HG02588 (cell line): ENCODE measurements around the gene PLCD4.

ENCODE experiments used
- ATAC-seq: cut with Tn5 transposase; IDR thresholded peaks from one replicate; pipeline ENCODE4 v1.9.1; 2021; ENCODE audit warnings: mild to moderate bottlenecking, moderate library complexity; ENCODE audit not compliant: unreplicated experiment

The PLCD4 gene

GRCh38 chr2:218618102-218618860, 10.6 kb downstream of the PLCD4 start:
- ATAC-seq, result no peak

- ATAC-seq, result no peak
These were observed 13.3 kb downstream of the PLCD4 start for GRCh38 chr2:218621007-218621406.

- no peak for ATAC-seq
These were observed 15.1 kb downstream of the PLCD4 start for GRCh38 chr2:218622606-218623365.

GRCh38 chr2:218623366-218623705, 15.6 kb downstream of the PLCD4 start:
- no peak for ATAC-seq

- ATAC-seq, result no peak
These were observed 18.7 kb downstream of the PLCD4 start for GRCh38 chr2:218626369-218626768.

- ATAC-seq, result no peak
These were observed 20.2 kb downstream of the PLCD4 start for GRCh38 chr2:218627939-218628338.

GRCh38 chr2:218631837-218632236, 24.1 kb downstream of the PLCD4 start:
- no peak for ATAC-seq

GRCh38 chr2:218635719-218636118, 28.0 kb downstream of the PLCD4 start:
- no peak for ATAC-seq

- no peak for ATAC-seq
These were observed 30.7 kb downstream of the PLCD4 start for GRCh38 chr2:218638372-218638771.

- no peak for ATAC-seq
These were observed 34.5 kb downstream of the PLCD4 start for GRCh38 chr2:218642121-218642656.

- ATAC-seq, result no peak
These were observed 35.1 kb downstream of the PLCD4 start for GRCh38 chr2:218642786-218643185.

- ATAC-seq, result no peak
These were observed 36.1 kb downstream of the PLCD4 start for GRCh38 chr2:218643751-218644310.

GRCh38 chr2:218644721-218645120, 37.0 kb downstream of the PLCD4 start:
- no peak for ATAC-seq

GRCh38 chr2:218645126-218645525, 37.4 kb downstream of the PLCD4 start:
- ATAC-seq, result peak; percentile 42

GRCh38 chr2:218648088-218648786, 40.5 kb downstream of the PLCD4 start:
- ATAC-seq, result no peak

GRCh38 chr2:218648787-218649100, 41.0 kb downstream of the PLCD4 start:
- ATAC-seq, result no peak

GRCh38 chr2:218655751-218656150, 48.1 kb downstream of the PLCD4 start:
- no peak for ATAC-seq

GRCh38 chr2:218658671-218659257, 51.1 kb downstream of the PLCD4 start:
- peak; percentile 31 for ATAC-seq

GRCh38 chr2:218659258-218659987, 51.7 kb downstream of the PLCD4 start, which contains the start of the genes BCS1L and ZNF142:
BCS1L (plus strand) TSS chr2:218659683; CDS start chr2:218660988, 1,305 bp downstream.
ZNF142 (minus strand) TSS chr2:218659623; CDS start chr2:218656429, 3,194 bp downstream.
- ATAC-seq, result peak; percentile 95

- no peak for ATAC-seq
These were observed 52.3 kb downstream of the PLCD4 start for GRCh38 chr2:218659988-218660358.
